ENCODE results near the gene FAM149B1.

DNA sequence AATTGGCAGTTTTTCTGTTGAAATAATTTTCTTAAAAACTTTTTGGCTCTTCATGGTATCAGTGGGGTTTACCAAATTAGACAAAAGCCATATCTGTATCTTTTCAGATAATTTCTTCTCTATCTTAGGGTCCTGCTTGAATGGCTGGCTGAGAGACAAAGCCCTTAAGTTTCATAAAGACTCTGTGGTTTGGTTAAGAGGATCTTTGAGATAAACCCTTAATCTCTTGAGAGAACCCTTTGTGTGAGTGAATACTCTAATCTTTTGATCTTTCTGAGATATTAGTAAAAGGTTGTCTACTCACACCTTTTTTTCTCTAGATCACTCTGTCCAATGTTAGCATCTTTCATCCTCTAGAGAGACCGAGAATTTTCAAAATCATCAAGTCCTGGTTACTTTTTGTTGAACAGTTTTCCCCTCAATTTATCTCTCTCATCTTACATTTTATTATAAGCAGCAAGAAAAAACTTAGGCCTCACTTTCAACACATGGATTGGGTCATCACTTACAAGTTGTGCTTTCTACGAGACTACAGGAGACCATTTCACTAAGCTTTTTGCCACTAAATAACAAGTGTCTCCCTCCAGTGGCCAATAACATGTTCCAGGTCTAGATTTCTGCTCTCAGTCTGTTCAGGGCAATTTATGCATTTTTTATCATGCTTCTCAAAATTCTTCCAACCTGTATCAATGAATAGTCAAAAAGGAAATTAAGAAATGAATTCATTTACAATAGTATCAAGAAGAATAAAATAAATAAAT lies 50.7 kb downstream of the FAM149B1 start:
- TF ChIP-seq, protein P1, sequence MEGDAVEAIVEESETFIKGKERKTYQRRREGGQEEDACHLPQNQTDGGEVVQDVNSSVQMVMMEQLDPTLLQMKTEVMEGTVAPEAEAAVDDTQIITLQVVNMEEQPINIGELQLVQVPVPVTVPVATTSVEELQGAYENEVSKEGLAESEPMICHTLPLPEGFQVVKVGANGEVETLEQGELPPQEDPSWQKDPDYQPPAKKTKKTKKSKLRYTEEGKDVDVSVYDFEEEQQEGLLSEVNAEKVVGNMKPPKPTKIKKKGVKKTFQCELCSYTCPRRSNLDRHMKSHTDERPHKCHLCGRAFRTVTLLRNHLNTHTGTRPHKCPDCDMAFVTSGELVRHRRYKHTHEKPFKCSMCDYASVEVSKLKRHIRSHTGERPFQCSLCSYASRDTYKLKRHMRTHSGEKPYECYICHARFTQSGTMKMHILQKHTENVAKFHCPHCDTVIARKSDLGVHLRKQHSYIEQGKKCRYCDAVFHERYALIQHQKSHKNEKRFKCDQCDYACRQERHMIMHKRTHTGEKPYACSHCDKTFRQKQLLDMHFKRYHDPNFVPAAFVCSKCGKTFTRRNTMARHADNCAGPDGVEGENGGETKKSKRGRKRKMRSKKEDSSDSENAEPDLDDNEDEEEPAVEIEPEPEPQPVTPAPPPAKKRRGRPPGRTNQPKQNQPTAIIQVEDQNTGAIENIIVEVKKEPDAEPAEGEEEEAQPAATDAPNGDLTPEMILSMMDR (IDR thresholded peaks at IDR 0.05; ENCODE audit: poor library complexity, severe bottlenecking): no peak
- no peak for TF ChIP-seq EZH2 (IDR thresholded peaks at IDR 0.05; ENCODE audit: borderline replicate concordance, insufficient read depth, low read length, poor library complexity, severe bottlenecking)
- TF ChIP-seq EP300 (conservative IDR thresholded peaks at IDR 0.05; ENCODE audit: poor library complexity, severe bottlenecking): no peak
- TF ChIP-seq POLR2AphosphoS5 (IDR thresholded peaks at IDR 0.05): no peak
- no peak for TF ChIP-seq TAF1 (IDR thresholded peaks at IDR 0.05; ENCODE audit: low read depth)
- no peak for TF ChIP-seq RAD21 (conservative IDR thresholded peaks at IDR 0.05)
- TF ChIP-seq SMC3 (conservative IDR thresholded peaks at IDR 0.05; ENCODE audit: poor library complexity): no peak
- TF ChIP-seq, protein P2, sequence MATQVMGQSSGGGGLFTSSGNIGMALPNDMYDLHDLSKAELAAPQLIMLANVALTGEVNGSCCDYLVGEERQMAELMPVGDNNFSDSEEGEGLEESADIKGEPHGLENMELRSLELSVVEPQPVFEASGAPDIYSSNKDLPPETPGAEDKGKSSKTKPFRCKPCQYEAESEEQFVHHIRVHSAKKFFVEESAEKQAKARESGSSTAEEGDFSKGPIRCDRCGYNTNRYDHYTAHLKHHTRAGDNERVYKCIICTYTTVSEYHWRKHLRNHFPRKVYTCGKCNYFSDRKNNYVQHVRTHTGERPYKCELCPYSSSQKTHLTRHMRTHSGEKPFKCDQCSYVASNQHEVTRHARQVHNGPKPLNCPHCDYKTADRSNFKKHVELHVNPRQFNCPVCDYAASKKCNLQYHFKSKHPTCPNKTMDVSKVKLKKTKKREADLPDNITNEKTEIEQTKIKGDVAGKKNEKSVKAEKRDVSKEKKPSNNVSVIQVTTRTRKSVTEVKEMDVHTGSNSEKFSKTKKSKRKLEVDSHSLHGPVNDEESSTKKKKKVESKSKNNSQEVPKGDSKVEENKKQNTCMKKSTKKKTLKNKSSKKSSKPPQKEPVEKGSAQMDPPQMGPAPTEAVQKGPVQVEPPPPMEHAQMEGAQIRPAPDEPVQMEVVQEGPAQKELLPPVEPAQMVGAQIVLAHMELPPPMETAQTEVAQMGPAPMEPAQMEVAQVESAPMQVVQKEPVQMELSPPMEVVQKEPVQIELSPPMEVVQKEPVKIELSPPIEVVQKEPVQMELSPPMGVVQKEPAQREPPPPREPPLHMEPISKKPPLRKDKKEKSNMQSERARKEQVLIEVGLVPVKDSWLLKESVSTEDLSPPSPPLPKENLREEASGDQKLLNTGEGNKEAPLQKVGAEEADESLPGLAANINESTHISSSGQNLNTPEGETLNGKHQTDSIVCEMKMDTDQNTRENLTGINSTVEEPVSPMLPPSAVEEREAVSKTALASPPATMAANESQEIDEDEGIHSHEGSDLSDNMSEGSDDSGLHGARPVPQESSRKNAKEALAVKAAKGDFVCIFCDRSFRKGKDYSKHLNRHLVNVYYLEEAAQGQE (IDR thresholded peaks at IDR 0.05; ENCODE audit: borderline replicate concordance): no peak

All from neural cell (in vitro differentiated cells).